AG09309 (cell line): Measurements from ENCODE around the gene VPS39.

Experiments
- DNase-seq: peaks from one replicate; pipeline ENCODE4 v3.0.0-alpha.2; 2010; ENCODE audit warnings: low read depth
- H3K4me3 ChIP-seq: 2 replicates; pipeline ENCODE4 v1.5.1; 2011; ENCODE audit warnings: mild to moderate bottlenecking, low read depth, low read length, moderate library complexity; ENCODE audit not compliant: control insufficient read depth
- TF ChIP-seq, protein P1 (sequence below): IDR thresholded peaks from 2 replicates; pipeline ENCODE4 v1.5.1; 2011; ENCODE audit warnings: mild to moderate bottlenecking, low read depth, low read length, inconsistent platforms; ENCODE audit not compliant: insufficient read depth, control insufficient read depth; ENCODE audit errors: missing control alignments

The VPS39 gene

DNA sequence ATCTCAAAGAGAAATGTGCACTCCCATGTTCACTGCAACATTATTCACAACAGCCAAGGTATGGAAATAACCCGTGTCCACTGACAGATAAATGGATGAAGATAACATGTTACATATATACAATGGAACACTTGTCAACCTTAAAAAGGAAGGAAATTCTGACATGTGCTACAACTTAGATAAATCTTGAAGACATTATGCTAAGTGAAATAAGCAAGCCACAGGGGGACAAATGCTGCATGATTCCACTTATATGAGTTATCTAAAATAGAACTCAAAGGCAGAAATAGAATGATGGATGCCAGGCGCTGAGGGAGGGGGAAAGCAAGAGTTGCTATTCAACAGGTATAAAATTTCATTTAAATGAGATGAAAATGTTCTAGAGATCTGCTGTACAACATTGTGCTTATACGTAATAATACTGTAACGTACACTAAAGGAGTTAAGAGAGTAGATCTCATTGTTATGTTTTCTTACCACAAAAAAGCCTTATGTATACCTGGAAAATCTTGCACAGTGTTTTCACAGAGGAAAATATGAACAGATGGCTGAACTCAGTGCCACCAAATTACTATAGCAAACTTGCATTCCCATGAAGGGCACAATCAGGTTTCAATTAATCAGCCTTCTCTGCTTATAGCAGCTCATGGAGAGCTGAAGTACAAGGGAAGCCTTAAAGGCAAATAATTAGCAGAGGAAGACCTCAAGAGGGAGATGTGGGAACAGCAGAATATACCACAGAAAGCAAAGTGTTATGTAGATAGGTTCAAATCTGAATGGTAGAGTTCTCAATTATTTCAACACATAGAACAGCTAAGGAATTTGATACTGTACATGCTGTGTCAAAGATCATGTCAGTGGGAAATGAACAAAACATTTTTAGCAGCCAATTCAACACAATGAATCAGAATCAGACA lies 8.1 kb upstream of the VPS39 start:
- DNase-seq, result no peak
- TF ChIP-seq, protein P1, sequence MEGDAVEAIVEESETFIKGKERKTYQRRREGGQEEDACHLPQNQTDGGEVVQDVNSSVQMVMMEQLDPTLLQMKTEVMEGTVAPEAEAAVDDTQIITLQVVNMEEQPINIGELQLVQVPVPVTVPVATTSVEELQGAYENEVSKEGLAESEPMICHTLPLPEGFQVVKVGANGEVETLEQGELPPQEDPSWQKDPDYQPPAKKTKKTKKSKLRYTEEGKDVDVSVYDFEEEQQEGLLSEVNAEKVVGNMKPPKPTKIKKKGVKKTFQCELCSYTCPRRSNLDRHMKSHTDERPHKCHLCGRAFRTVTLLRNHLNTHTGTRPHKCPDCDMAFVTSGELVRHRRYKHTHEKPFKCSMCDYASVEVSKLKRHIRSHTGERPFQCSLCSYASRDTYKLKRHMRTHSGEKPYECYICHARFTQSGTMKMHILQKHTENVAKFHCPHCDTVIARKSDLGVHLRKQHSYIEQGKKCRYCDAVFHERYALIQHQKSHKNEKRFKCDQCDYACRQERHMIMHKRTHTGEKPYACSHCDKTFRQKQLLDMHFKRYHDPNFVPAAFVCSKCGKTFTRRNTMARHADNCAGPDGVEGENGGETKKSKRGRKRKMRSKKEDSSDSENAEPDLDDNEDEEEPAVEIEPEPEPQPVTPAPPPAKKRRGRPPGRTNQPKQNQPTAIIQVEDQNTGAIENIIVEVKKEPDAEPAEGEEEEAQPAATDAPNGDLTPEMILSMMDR, result peak; percentile 7
- no peak overlapping the region for H3K4me3 ChIP-seq

DNA sequence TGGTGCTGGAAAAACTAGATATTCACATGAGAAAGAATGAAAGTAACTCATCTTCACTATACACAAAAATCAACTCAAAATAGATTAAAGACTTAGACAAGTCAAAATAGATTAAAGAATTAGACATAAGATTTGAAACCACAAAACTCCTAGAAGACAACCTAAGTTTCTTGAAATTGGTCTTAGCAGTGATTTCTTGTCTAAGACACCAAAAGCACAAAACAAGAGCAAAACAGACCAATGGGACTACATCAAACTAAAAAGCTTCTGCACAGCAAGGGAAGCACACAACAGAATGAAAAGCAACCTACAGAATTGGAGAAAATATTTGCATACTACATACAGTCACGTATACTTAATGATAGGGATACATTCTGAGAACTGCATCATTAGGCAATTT lies 6.5 kb upstream of the VPS39 start:
- no peak overlapping the region for H3K4me3 ChIP-seq
- no peak for DNase-seq
- TF ChIP-seq, protein P1, result no peak

DNA sequence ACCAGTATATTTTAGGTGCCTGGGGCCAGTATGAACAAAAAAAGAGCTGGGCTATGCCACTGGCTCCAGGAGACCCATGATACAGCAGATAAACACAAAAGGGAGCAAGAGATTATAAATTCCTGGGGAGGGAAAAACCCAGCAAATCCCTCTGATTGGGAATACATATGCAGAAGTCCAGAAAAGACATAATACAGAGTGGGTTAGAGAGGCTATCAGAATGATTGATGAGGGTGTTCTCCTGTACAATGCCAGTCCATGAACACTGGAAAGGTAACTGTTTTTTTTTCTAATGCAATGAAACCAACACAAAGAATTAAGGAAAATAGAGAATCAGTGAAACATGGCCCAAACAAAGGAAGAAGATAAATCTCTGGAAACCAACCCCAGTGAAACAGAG lies 5.4 kb upstream of the VPS39 start:
- H3K4me3 ChIP-seq, result no peak overlapping the region
- DNase-seq, result no peak
- TF ChIP-seq, protein P1, result no peak

DNA sequence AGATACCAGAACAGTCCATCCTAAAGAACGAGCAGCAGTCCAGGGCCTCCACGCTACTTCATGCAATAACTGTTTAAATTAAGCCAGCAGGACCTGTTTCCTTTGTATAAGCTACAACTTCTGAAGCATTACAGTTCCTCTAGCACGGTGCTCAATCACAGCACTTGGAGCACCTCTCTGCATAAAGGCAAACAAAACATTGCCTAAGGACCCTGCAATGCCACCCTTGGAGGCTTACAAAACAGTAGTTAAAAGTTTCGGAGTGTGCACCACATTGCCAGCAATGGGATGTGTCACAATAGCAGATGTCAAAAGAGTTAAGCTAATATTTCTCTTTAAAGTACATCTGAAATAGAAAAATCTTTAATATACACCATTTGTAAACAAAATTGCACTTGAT lies 2.6 kb upstream of the VPS39 start:
- no peak for DNase-seq
- no peak overlapping the region for H3K4me3 ChIP-seq
- TF ChIP-seq, protein P1, result no peak

DNA sequence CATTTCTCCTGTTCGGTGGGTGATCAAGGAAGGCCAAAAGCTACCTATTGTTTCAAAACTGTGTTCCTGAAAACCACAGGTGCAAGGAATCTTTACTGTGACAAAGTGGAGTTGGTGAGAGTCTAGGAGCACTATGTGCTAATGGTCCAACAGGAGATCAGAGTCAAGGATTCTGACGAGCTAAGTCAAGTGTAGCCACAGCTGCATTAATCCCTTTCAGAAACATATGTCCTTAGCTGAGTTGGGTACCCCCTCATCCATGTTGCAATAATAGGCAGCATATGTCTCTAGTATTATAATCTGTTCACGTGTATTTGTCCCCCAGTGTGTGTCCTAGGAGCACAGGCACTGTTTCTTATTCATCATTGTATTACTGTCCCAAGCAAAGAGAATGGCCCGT lies 1.7 kb downstream of the VPS39 start:
- H3K4me3 ChIP-seq, result no peak overlapping the region
- TF ChIP-seq, protein P1, result no peak
- DNase-seq, result no peak

DNA sequence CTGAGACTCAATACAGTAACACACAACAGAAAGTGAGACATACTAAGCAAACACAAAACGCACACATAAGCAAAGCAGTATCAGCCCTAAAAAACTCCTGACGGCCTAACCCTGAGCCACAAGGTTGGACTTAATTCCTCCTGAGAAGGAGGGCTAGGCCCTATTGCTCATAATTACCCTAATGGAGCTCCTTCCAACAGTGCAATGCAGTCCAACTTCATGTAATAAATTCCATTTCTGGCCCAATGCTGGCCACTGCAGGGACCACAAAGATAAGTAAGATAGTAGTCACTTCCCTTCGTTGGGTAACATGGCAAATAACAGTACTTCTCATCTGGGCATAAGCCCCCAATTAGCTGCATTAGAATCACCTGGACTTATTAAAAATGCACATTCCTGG lies 4.2 kb downstream of the VPS39 start:
- peak; percentile 64 for DNase-seq
- TF ChIP-seq, protein P1, result no peak
- no peak overlapping the region for H3K4me3 ChIP-seq
